GM19324 (cell line): ENCODE measurements around the gene NANOS2.
"Not testable (repeated sequence)": the region's sequence is repeated elsewhere in the genome, so short reads cannot be mapped to it uniquely, and the experiment has no call there.

Experiments
- ATAC-seq: cut with Tn5 transposase; IDR thresholded peaks from one replicate; pipeline ENCODE4 v1.9.1; 2021; ENCODE audit warnings: mild to moderate bottlenecking, moderate library complexity; ENCODE audit not compliant: unreplicated experiment, low FRiP score

The NANOS2 gene

GRCh38 chr19:45897261-45897812 is 17.2 kb downstream of the NANOS2 start:
- no peak for ATAC-seq

GRCh38 chr19:45895983-45896599 is 18.5 kb downstream of the NANOS2 start:
- ATAC-seq: not testable (repeated sequence)

- no peak for ATAC-seq
Measured at GRCh38 chr19:45895519-45895972, 19.0 kb downstream of the NANOS2 start.

DNA sequence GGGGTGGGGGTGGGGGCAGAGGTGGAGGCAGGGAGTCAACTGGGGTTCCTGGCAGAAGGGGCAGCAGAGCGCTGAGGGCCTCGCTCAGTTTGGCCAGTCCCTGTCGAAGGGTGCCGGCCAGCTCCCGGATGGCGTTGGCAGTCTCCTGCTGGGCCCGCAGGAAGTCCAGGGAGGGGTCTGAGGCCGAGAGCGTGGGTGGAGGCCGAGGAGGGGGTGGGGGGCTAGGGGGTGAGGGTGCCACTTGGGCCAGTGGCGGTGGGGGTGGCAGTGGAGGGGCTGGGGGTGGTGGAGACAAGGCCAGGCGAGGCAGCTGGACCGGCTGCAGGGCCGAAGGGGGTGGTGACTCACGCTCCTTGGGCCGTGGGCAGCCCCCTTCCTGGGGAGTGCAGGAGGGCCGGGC is 23.7 kb downstream of the NANOS2 start:
- no peak for ATAC-seq

- no peak for ATAC-seq
Measured at GRCh38 chr19:45889210-45889885, 25.2 kb downstream of the NANOS2 start.

- ATAC-seq: no peak
Measured at GRCh38 chr19:45887200-45887710, 27.3 kb downstream of the NANOS2 start.

- peak; percentile 43 for ATAC-seq
Measured at GRCh38 chr19:45886427-45887199, 28.0 kb downstream of the NANOS2 start.

GRCh38 chr19:45885556-45886426 is 28.8 kb downstream of the NANOS2 start, which contains the start of gene IRF2BP1:
IRF2BP1 (minus strand) TSS chr19:45886141; CDS start chr19:45885774, 367 bp downstream.
- peak; percentile 43 for ATAC-seq

DNA sequence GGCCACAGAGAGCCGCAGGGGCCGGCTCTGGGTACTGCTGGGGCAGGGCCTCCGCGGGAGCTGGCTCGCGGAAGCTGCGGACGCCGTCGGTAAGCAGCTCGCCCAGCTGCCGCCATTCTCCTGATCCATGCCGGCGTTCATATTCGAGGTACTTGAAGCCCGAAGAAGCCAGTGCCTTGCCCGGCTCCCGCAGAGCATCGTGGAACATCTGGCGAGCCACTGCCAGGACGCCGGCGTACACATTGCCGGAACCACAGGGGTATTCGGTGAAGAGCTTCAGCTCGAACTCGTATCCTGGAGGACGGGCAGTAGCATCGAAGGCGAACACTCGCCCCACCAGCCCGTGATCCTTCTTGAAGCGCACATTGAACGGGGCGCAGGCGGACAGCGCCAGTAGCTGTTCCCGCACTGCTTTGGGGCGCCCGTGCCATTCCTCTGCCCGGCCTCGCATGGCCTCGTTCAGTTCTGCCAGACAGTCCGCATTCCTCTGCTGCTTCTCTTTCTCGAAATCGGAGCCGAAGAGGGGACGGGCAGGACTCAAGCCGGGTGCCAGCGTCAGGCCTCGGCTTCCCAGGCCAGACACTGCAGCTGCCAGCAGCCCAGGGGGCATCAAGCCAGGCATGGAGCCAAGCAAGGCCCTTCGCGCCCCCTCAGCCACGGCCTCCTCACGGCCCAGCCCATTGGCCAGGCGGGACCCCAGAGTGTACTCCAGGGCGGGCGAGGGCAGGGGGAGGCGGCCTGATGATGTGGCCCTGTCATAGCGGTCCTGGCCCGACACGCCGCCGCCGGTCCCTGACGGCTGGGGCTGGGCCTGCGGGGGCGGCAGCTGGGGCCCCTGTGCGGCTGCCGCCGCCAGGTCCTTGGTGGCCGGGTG is 29.7 kb downstream of the NANOS2 start:
- ATAC-seq: no peak

- ATAC-seq: no peak
Measured at GRCh38 chr19:45883881-45884681, 30.5 kb downstream of the NANOS2 start.

DNA sequence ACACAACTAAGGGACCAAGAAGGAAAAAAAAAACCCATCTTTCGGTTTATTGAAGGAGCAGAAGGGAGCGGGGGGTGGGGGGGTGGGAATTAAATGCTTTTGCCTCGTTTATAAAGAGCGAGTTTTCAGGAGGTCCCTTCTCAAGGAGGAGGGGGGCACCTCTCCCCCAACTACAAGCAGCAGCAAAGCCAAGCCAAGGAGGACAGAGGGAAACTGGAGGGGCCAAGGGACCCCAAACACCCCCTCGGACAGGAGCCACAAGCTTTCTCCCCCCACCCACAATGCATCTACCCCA is 31.0 kb downstream of the NANOS2 start:
- ATAC-seq: no peak

GRCh38 chr19:45882652-45883585 is 31.7 kb downstream of the NANOS2 start:
- ATAC-seq: peak; percentile 30

DNA sequence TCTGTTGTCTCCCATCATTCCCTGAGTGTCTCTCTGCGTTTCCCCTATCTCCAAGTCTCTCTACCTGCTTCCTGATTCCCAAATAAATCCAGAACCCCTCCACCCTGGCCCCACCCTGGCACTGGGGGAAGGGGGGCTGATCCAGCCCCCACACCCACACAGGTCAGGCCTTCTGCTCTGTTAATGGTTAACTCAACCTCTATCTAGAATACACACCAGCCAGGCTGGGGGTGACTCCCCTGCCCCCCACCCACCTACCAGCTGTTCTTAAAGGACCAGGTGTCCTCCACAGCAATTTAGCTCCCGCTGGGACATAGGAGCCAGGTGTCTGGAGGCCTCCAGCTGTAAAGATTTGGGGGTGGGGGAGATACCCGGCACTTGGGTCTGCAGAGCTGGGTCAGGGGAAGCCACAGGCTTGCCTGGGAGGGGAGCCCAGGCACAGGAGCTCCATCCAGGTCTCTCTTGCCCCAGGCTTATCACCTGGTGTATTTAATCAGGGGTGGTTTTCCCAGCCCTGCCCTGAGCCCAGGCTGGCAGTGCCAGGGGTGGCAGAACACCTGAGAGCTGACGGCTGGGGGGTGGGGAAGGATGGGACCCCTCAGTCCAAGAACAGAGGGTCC is 32.6 kb downstream of the NANOS2 start:
- no peak for ATAC-seq

DNA sequence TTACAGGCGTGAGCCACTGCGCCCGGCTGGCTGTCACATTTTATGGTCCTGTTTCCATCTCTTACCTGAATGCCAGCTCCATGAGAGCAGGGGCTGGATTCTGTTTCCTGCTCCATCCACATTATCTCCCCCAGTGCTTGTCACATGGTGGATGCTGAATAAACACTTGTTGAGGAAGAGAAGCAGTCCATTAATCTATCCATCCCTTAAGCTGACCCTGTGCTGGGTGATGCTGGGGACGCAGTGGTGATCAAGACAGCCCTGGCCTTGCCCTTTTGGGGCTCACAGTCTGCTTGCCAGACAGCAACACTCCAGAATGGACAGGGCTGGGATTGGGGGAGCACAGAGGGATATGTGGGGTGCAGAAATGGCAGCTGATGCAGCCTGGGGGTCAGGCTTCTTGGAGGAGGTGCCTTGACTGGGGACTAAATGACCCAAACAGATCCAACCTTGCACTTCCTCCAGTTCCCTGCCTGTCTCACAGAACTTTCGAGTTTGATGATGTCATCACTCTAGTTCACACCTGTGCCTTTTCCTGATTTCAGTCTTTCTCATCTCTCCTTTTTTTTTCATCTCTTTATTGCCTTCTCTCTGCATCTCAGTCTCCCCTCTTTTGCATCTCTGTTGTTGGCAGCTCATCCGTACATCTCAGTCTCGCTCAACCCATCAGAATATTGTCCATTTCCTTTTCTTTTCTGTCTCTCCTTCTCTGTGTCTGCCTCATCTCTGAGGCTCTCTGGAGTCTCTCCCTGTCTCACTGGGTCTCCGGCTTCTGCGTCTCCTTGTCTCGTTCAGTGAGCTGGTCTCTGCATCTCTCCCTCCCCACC is 33.3 kb downstream of the NANOS2 start:
- ATAC-seq: no peak

DNA sequence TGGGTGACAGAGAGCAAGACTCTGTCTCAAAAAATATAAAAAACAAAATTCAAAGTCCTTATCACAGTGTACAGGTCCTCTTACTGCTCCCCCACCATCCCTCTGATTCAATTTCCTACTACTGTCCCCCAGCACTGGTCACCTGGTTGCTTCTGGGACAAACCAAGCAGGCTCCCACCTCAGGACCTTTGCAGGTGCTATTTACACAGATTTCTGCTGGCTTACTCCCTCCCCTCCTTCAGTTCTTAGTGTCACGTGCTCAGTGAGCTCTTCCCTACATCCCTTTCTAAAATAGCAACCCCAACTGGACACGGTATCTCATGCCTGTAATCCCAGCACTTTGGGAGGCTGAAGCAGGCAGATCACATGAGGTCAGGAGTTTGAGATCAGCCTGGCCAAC is 34.6 kb downstream of the NANOS2 start:
- ATAC-seq: no peak

DNA sequence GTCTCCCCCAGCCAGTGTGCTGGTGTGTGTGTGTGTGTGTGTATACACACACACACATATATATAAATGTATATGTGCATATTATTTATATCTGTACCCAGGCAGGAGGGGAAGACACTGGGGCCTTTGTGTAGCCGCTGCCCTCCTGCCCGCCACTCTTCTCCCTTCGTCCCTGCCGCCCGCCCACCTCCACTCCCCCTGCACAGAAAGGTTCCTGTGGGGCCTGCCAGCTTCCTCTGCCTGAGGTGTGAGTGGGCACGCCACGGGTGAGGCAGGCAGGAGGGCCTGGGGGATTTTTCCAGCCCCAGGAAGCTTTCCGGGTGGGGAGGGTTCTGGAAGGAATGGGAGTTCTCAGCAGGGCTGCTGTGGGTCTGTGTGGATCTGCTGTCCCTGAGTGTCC is 35.5 kb downstream of the NANOS2 start:
- no peak for ATAC-seq
